ENCODE results near the gene COMMD1.

GRCh38 chr2:61888267-61889055, 17.0 kb upstream of the COMMD1 start, which contains the start of gene CCT4:
- TF ChIP-seq JUNB (IDR thresholded peaks at IDR 0.05) (no peak), CTCF (IDR thresholded peaks at IDR 0.05) (no peak), POLR2A (IDR thresholded peaks at IDR 0.05; ENCODE audit: low read length) (peak; percentile 90), HOXA7 (CRISPR knock-in tag; IDR thresholded peaks at IDR 0.05) (no peak), REST (IDR thresholded peaks at IDR 0.05) (no peak), KDM1A (IDR thresholded peaks at IDR 0.05; ENCODE audit: low read depth) (no peak), CHD2 (IDR thresholded peaks at IDR 0.05; ENCODE audit: low read length, partially characterized antibody) (peak; percentile 41), MAX (IDR thresholded peaks at IDR 0.05) (peak; percentile 98)
